ENCODE data around the gene BPIFB6. TPM values are rescaled to one million over a fixed set of nuclear protein-coding genes. Genes with fewer than 3 reads are reported as not detected.

The BPIFB6 gene
- total and polyA plus RNA-seq, 4 donors, result not detected

Other genes starting within 250 kb of the BPIFB6 start
- gene MAPRE1, start 211.7 kb upstream of the BPIFB6 start, total RNA-seq, result 100 to 1,000 TPM in 1 of 2 donors, 10 to 100 TPM in 1; 83.1 to 132 TPM
- 10 to 100 TPM; 48.4 to 83.4 TPM for gene MAPRE1, start 211.7 kb upstream of the BPIFB6 start, polyA plus RNA-seq
- 1 to 10 TPM in 1 of 2 donors, under 1 TPM in 1; 0.81 to 1.1 TPM for gene EFCAB8, start 172.7 kb upstream of the BPIFB6 start, total RNA-seq
- under 1 TPM in 1 of 2 donors, not detected in 1; 0.13 TPM for gene EFCAB8, start 172.7 kb upstream of the BPIFB6 start, polyA plus RNA-seq
- not detected for gene SUN5, start 27.2 kb upstream of the BPIFB6 start, total RNA-seq
- gene SUN5, start 27.2 kb upstream of the BPIFB6 start, polyA plus RNA-seq, result not detected
- gene BPIFB2, start 23.9 kb upstream of the BPIFB6 start, total RNA-seq, result not detected
- gene BPIFB2, start 23.9 kb upstream of the BPIFB6 start, polyA plus RNA-seq, result not detected
- not detected for gene BPIFB3, start 22.3 kb downstream of the BPIFB6 start, total RNA-seq
- not detected for gene BPIFB3, start 22.3 kb downstream of the BPIFB6 start, polyA plus RNA-seq
- not detected for gene BPIFB4, start 48.0 kb downstream of the BPIFB6 start, total RNA-seq
- gene BPIFB4, start 48.0 kb downstream of the BPIFB6 start, polyA plus RNA-seq, result not detected
- not detected for gene BPIFA2, start 136.5 kb downstream of the BPIFB6 start, total RNA-seq
- gene BPIFA2, start 136.5 kb downstream of the BPIFB6 start, polyA plus RNA-seq, result not detected
- gene BPIFA3, start 185.7 kb downstream of the BPIFB6 start, total RNA-seq, result not detected
- not detected for gene BPIFA3, start 185.7 kb downstream of the BPIFB6 start, polyA plus RNA-seq
- not detected for gene BPIFA1, start 204.3 kb downstream of the BPIFB6 start, total RNA-seq
- gene BPIFA1, start 204.3 kb downstream of the BPIFB6 start, polyA plus RNA-seq, result not detected